Activated T-cell treated with anti-CD3 and anti-CD28 coated beads, Interleukin-2, amount 50 U/mL, for 4 hours (primary cell): ENCODE data around the gene YAP1. TPM values are rescaled to one million over a fixed set of nuclear protein-coding genes. Genes with fewer than 3 reads are reported as not detected.
"Not testable (repeated sequence)": the region's sequence is repeated elsewhere in the genome, so short reads cannot be mapped to it uniquely, and the experiment has no call there.

Source experiments
- ATAC-seq, 2 donors: fragments of 200-7000 bp; cut with Tn5 transposase; one replicate each; pipeline ENCODE4 v1.10.0; 2021
- DNase-seq: peaks from one replicate; pipeline ENCODE4 v3.0.0-alpha.2; 2020
- H3K27me3 Mint-ChIP-seq: one replicate; pipeline ENCODE4 v1.8.0; 2021; ENCODE audit warnings: low read depth, mixed read lengths
- H3K36me3 Mint-ChIP-seq: one replicate; pipeline ENCODE4 v1.8.0; 2022; ENCODE audit warnings: mixed read lengths; ENCODE audit not compliant: insufficient read depth
- H3K4me1 Mint-ChIP-seq: one replicate; pipeline ENCODE4 v1.8.0; 2021; ENCODE audit warnings: low read depth, mixed read lengths
- H3K4me3 Mint-ChIP-seq: one replicate; pipeline ENCODE4 v1.8.0; 2021; ENCODE audit warnings: mild to moderate bottlenecking, moderate library complexity, mixed read lengths
- H3K9me3 Mint-ChIP-seq: one replicate; pipeline ENCODE4 v1.8.0; 2021; ENCODE audit warnings: mixed read lengths
- total RNA-seq, 3 donors: library from RNA; stranded (reverse); gene quantifications; one replicate each; pipeline ENCODE4 v1.2.1, GENCODE V29; 2021

Gene YAP1
- total RNA-seq, 3 donors from 2014 or later, result 0.15 to 0.45 (median 0.35) TPM

DNA sequence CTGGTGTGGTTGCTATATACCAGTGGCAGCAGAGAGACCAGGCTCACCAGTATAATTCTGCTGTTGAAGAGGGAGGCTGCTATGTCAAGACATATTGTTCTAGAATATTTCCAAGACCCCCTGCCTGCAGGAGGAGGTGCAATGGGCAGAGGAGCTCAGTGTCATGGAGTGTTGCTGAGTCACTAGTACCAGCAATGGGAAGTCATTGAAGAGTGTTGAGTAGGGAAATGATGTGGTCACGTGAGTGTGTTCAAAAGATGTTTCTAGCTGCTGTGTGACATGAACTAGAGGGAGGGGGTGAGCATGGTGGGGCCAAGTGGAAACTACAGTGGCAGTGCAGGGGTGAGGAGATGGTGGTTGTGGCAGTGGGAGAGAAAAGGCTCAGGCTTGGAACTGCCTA is 130.8 kb downstream of the YAP1 start:
- Mint-ChIP-seq H3K36me3 (no peaks in the 10 kb centered on the region), H3K9me3 (no peaks in the 10 kb centered on the region), H3K4me1 (no peaks in the 10 kb centered on the region), H3K27me3 (peaks cover 18% of the 10 kb centered on the region), H3K4me3 (no peak overlapping the region)
- no peak for ATAC-seq
- no peak for DNase-seq

DNA sequence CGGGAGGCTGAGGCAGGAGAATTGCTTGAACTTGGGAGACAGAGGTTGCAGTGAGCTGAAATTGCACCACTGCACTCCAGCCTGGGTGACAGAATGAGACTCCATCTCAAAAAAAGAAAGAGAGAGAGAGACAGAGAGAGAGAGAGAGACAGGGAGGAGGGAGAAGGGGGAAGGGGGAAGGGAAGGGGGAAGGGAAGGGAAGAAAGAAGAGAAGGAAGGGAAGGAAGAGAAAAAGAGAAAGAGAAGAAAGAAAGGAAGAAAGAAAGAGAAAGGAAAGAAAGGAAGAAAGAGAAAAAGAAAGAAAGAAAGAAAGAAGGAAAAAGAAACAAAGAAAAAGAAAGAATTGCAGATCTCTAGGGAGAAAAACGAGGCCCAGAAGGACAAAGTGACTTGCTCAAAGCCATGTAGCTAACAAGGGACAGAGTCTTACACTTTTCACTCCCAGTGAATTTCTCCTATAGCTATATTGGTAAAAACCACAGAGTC is 133.2 kb downstream of the YAP1 start:
- no peak for ATAC-seq
- H3K27me3 Mint-ChIP-seq, result peaks cover 5% of the 10 kb centered on the region
- H3K9me3 Mint-ChIP-seq, result no peaks in the 10 kb centered on the region
- H3K4me1 Mint-ChIP-seq, result no peaks in the 10 kb centered on the region
- H3K4me3 Mint-ChIP-seq, result no peak overlapping the region
- H3K36me3 Mint-ChIP-seq, result no peaks in the 10 kb centered on the region
- no peak for DNase-seq

DNA sequence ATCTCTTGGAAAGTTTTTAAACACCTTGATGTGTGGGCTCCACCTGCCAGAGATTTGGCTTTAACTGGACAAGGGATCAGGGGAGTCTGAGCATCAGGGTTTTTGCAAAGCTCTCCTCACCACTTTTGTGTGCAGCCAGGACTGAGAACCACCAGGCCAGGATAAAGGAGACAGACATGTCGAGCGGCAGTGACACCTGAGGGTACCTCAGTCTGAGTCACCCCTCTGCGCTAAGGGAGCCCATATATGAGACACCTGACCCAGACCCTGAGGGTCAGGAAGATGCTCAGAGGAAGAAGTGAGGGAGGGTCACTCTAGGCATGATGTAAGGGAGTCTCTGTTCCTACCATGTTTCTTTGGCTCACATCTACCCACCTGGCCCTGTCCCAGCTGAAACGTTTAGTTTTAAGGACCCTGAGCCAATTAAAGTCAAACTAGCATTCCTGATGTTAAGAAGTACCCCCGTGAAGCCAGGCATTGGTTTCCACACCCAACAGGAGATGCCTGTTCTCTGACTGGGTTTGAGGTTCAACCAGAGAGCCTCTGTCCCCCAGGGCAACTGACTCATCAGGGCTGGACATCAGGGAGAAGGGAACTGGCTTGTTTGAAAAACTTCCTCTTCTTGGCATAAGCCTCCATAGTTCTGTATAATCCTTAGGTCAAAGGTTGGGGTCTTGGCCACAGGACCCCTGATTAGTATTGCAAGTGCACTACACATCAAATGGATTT is 134.6 kb downstream of the YAP1 start:
- Mint-ChIP-seq H3K4me3 (no peak overlapping the region), H3K27me3 (no peaks in the 10 kb centered on the region), H3K9me3 (no peaks in the 10 kb centered on the region), H3K36me3 (no peaks in the 10 kb centered on the region), H3K4me1 (no peaks in the 10 kb centered on the region)
- ATAC-seq (no peak), DNase-seq (no peak)

DNA sequence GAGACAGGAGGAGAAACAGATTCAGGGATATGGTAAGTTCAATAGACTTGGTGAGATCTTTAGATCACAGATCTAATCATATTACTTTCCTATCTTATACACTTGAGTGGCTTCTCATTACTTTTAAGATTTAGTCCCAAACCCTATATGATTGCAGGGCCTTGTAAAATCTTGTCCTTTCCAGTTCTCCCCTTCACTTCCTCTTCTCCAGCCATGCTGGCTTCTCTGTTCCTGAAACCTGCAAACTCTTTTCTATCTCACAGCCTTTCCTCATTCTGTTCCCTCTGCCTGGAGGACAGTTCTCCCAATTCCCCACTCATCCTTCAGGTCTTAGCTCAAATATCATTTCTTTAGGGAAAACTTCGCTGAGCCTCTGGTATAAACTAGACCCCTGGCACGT is 141.2 kb downstream of the YAP1 start:
- no peak for ATAC-seq
- H3K4me3 Mint-ChIP-seq, result no peak overlapping the region
- DNase-seq, result no peak
- H3K9me3 Mint-ChIP-seq, result no peaks in the 10 kb centered on the region
- no peaks in the 10 kb centered on the region for H3K4me1 Mint-ChIP-seq
- H3K27me3 Mint-ChIP-seq, result no peaks in the 10 kb centered on the region
- no peaks in the 10 kb centered on the region for H3K36me3 Mint-ChIP-seq

DNA sequence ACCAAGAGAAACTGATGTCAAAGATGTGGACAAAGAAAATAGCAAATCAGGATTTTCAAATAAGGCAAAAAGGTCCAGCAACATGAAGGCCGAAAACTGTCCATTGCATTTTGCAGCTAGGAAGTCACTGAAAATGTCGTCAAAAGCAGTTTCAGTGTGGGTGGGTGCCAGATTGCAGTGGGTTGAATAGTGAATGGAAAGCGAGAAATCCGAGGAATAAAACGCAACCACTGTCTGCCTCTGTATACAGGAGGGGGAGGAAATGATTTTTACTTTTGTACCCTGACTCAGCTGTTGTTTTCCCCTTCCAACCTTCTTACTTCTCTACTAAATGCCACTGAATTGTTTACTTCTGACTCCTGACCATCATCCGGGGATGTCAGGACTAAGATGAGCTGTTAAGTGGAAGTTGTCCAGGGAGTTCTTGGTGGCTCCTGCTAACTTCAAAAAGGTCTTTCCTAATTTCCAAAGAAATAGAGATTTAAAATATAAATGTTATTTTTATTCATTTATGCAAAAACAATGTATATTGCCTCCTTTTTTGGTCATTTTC is 142.2 kb downstream of the YAP1 start:
- DNase-seq (no peak), ATAC-seq (no peak)
- H3K27me3 Mint-ChIP-seq, result no peaks in the 10 kb centered on the region
- no peak overlapping the region for H3K4me3 Mint-ChIP-seq
- no peaks in the 10 kb centered on the region for H3K9me3 Mint-ChIP-seq
- H3K36me3 Mint-ChIP-seq, result no peaks in the 10 kb centered on the region
- no peaks in the 10 kb centered on the region for H3K4me1 Mint-ChIP-seq

DNA sequence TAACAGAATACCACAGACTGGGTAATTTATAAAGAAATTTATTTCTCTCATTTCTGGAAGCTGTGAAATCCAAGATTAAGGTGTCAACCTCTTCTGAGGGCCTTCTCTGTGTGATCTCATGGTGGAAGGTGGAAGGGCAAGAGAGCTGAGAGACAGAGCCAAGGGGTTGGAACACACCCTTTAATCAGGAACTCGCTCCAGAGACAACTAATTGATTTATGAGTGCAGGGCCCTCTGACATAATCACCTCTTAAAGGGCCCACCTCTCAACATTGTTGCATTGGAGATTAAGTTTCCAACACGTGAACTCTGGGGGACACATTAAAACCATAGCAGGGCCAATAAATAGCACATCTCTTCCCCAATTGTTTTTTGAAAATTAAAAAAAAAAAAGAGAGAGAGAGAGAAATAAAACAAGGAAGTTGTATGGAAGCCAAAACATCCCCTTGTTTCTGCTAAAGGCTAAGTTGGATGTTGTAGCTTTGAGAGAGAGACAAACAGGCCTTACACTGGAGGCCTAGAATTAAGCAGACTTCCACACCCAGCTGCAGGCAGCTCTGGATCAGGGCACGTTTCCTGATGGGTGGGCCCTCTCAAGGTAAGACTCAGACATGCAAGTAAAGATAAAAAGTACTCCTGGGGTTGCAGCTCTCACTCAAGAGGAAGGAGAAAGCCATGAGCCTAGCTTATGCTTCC is 142.9 kb downstream of the YAP1 start:
- H3K4me3 Mint-ChIP-seq, result no peak overlapping the region
- no peaks in the 10 kb centered on the region for H3K4me1 Mint-ChIP-seq
- DNase-seq, result no peak
- H3K36me3 Mint-ChIP-seq, result no peaks in the 10 kb centered on the region
- no peak for ATAC-seq
- no peaks in the 10 kb centered on the region for H3K27me3 Mint-ChIP-seq
- H3K9me3 Mint-ChIP-seq, result no peaks in the 10 kb centered on the region

DNA sequence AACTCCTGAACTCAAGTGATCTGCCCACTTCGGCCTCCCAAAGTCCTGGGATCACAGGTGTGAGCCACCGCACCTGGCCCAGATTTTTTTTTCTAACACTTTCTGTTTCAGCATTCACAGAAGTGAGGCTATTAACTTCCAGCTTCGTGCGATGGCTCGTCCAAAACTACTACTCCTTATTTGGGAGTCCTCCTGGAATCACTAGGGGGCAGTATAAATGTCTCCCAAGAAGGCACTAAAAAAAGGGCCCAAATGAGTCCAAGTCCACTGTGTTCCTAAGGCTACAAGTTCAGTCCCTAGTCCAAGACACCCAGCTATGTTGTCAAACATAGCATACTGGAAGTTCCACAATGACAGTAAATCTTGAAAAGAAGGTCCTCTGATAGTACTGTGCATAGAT is 143.8 kb downstream of the YAP1 start:
- H3K36me3 Mint-ChIP-seq, result no peaks in the 10 kb centered on the region
- DNase-seq (no peak), ATAC-seq (no peak)
- no peak overlapping the region for H3K4me3 Mint-ChIP-seq
- H3K9me3 Mint-ChIP-seq, result no peaks in the 10 kb centered on the region
- H3K4me1 Mint-ChIP-seq, result no peaks in the 10 kb centered on the region
- no peaks in the 10 kb centered on the region for H3K27me3 Mint-ChIP-seq

DNA sequence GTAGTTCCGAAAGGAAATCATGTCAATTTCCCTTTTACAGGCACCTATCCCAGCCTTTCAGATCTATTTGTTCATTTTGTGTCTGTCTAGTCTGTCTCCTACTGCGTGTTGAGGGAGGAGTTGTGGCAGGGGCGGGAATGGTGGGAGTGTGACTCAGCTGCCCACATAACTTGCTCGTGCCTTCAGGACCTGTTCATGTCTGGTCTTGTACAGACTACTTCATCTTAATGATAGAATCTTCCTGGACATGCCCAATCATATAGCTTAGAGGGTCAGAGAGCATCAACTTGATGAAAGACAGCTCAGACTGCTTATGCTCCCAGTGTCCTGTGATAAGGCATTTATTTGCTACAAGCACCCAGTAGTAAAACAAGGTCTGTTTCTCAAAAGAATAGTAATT is 146.0 kb downstream of the YAP1 start:
- Mint-ChIP-seq H3K27me3 (no peaks in the 10 kb centered on the region), H3K4me3 (no peak overlapping the region)
- ATAC-seq, result no peak

DNA sequence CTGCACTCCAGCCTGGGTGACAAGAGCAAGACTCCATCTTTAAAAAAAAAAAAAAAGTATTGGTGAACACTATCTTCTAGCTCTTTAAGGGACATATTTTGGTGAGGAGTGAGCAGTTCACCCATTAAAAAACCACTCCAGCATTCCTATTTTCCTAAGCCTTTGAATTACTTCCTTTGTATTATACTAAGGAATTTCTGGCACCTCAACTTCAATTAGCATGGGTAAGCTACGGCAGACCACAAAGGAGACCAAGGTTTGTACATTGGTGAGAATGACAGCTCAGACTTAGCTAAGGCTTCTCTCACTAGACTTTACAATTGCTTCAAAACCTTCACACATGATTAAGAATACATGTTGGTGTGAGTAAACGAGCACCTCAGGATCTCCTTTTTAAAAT is 150.0 kb downstream of the YAP1 start:
- Mint-ChIP-seq H3K4me1 (no peaks in the 10 kb centered on the region), H3K4me3 (no peak overlapping the region), H3K9me3 (no peaks in the 10 kb centered on the region), H3K36me3 (no peaks in the 10 kb centered on the region), H3K27me3 (no peaks in the 10 kb centered on the region)
- no peak for DNase-seq
- no peak for ATAC-seq

More for the DNA sequence above, 146.0 kb downstream of the YAP1 start:
- no peaks in the 10 kb centered on the region for H3K9me3 Mint-ChIP-seq
- no peaks in the 10 kb centered on the region for H3K36me3 Mint-ChIP-seq
- H3K4me1 Mint-ChIP-seq, result no peaks in the 10 kb centered on the region
- no peak for DNase-seq

DNA sequence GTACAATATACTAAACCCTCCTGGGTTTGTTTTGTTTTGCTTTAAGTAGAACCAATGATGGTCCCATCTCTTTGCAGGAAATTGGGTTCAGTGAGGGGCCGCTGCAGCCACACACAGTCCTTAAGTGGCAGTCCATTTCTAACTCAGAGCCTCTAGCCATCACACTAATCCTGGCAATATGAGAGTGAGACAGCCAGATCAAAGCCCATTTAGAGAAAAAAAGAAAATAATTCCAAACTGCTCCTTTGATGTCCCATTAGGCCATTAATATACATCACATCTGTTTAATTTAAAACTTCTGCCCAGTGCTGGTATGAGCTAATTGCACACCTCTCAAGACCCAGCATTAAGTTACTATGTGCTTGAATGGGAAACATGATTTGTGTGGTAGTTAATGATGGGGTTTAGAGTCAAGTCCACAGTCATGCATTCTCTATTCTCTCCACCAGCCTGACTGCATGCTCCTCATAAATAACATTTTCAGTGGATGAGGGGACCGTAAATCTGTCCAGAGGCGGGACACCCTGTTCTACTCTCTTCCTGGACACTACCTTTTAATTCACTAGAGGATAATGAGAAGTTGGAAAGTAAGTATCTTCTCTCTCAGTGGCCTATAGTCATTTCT is 153.2 kb downstream of the YAP1 start:
- no peaks in the 10 kb centered on the region for H3K36me3 Mint-ChIP-seq
- H3K4me1 Mint-ChIP-seq, result peaks cover 4% of the 10 kb centered on the region
- H3K9me3 Mint-ChIP-seq, result no peaks in the 10 kb centered on the region
- peaks cover 2% of the 10 kb centered on the region for H3K27me3 Mint-ChIP-seq
- DNase-seq, result no peak
- ATAC-seq, result no peak
- H3K4me3 Mint-ChIP-seq, result no peak overlapping the region

DNA sequence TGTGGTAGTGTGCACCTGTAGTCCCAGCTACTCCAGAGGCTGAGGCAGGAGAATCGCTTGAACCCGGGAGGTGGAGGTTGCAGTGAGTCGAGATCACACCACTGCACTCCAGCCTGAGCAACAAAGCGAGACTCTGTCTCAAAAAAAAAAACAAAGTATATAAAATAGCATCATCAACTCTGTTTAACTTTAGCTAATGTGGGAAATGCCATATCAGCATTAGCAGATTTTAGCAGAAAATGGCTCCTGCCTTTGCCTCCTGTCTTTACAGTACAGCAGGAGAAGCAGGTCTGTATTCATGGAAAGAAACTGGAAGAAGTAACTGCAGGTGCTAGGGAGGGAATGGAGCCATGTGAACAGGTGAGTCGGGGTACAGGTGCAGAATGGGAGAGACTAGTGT is 154.5 kb downstream of the YAP1 start:
- ATAC-seq, result not testable (repeated sequence)

DNA sequence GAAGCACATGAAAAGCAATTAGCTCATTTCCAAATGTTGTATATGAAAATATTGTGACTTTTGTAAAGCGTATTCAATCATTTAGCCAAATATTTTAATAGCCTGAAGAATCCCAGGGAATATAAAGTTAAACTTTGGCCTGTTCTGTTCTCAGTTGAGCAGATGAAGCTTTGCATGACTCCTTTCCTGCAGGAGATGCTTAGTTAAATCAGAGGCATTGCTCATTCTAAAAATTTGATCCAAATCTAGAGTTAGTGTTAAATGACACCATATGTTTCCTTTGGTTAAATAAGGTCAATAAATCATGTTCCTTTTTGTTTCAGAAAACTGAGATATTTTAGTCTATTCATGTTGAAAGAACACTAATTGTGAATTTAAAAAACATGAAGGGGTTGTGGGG is 155.9 kb downstream of the YAP1 start:
- no peaks in the 10 kb centered on the region for H3K9me3 Mint-ChIP-seq
- H3K4me3 Mint-ChIP-seq, result no peak overlapping the region
- peaks cover 23% of the 10 kb centered on the region for H3K4me1 Mint-ChIP-seq
- ATAC-seq (no peak), DNase-seq (no peak)
- H3K27me3 Mint-ChIP-seq, result peaks cover 8% of the 10 kb centered on the region
- no peaks in the 10 kb centered on the region for H3K36me3 Mint-ChIP-seq

More for the DNA sequence above, 154.5 kb downstream of the YAP1 start:
- H3K36me3 Mint-ChIP-seq, H3K27me3 Mint-ChIP-seq, DNase-seq, H3K4me3 Mint-ChIP-seq, H3K9me3 Mint-ChIP-seq: not testable (repeated sequence)
- H3K4me1 Mint-ChIP-seq, result peaks cover 14% of the 10 kb centered on the region

DNA sequence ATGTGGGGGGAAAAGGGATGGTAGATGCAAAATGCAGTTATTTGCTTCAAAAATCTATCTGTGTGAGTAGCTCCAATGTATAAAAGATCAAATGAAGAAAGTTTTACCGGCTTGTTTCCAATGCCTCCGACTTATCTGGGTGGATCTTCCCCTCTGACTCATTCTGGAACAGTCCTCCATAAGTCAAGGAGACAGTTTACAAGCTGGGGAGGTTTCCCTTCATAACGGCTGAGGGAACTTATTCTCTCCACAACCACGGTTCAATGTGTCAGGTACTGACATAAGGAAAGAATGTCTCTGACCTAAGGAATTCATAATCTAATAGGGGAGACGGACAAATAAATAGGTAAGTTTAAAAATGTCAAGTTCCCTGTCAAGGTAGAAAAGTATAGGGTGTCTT is 157.4 kb downstream of the YAP1 start:
- Mint-ChIP-seq H3K36me3 (no peaks in the 10 kb centered on the region), H3K9me3 (no peaks in the 10 kb centered on the region), H3K27me3 (peaks cover 17% of the 10 kb centered on the region), H3K4me1 (peaks cover 27% of the 10 kb centered on the region), H3K4me3 (peak overlapping the region; percentile 48)
- ATAC-seq (no peak), DNase-seq (no peak)

DNA sequence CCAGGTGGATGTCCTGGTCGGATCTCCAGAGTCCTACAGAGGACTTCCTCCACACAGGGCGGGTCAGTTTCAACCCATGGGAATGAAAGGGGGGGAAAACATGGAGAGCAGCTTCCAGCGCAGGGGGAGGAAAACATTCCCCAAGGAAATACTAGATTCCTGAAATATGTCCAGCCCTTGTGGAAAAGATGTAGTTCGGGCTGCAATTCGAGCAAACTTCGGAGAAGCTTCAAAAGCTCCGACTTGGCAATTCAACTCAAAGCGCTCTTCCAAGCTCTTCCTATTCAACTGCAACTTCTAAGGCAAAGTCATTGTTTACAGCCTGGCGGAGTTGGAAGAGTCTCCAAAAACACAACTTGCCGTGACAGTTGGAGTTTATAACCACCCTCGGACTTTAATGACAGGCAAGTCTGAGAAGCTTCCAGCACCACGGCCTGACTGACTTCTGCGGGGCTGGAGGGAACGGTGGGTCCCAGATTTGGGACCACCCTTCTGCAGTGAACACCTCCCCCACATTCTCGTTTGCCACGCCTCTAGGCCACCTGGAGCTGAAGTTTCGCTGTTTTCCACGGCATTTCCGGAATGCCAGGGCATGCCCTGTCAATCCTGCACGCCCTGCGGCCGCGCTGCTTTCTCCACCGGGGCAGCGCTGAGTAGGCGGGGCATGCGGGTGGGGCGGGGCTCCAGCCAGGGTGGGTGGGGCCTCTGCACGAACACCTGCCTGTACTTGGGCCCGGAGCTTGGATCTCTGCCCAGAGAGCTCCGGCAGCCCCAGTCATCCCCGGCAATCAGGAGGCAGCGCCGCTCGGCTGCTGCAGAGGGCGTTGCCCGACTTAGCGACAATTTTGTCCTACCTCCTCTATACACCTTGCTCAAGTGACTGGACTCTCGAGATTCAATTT is 158.1 kb downstream of the YAP1 start:
- peaks cover 20% of the 10 kb centered on the region for H3K27me3 Mint-ChIP-seq
- ATAC-seq (peak; percentile 96 to 97), DNase-seq (peak; percentile 70)
- no peaks in the 10 kb centered on the region for H3K9me3 Mint-ChIP-seq
- H3K4me1 Mint-ChIP-seq, result peaks cover 28% of the 10 kb centered on the region
- H3K36me3 Mint-ChIP-seq, result no peaks in the 10 kb centered on the region
- H3K4me3 Mint-ChIP-seq, result peak overlapping the region; percentile 71
